Raji (cell line): ENCODE results near the gene RFTN1.

ENCODE experiments used
- POLR2A ChIP-seq: IDR thresholded peaks from 2 replicates; pipeline ENCODE4 v1.6.1; 2011; ENCODE audit warnings: low read depth, low read length, control low read depth; ENCODE audit not compliant: insufficient read depth

RFTN1 gene

GRCh38 chr3:16329826-16330129 lies 183.7 kb downstream of the RFTN1 start:
- TF ChIP-seq POLR2A: no peak

GRCh38 chr3:16329036-16329825 lies 184.3 kb downstream of the RFTN1 start:
- TF ChIP-seq POLR2A: no peak

- no peak for TF ChIP-seq POLR2A
Measured at GRCh38 chr3:16328124-16328523, 185.4 kb downstream of the RFTN1 start.

- no peak for TF ChIP-seq POLR2A
Measured at GRCh38 chr3:16326724-16327349, 186.7 kb downstream of the RFTN1 start.

- no peak for TF ChIP-seq POLR2A
Measured at GRCh38 chr3:16325850-16326249, 187.6 kb downstream of the RFTN1 start.

GRCh38 chr3:16323737-16324136 lies 189.8 kb downstream of the RFTN1 start:
- TF ChIP-seq POLR2A: no peak

- TF ChIP-seq POLR2A: no peak
Measured at GRCh38 chr3:16322189-16322588, 191.3 kb downstream of the RFTN1 start.

- no peak for TF ChIP-seq POLR2A
Measured at GRCh38 chr3:16320711-16321110, 192.8 kb downstream of the RFTN1 start.

- TF ChIP-seq POLR2A: no peak
Measured at GRCh38 chr3:16319723-16320122, 193.8 kb downstream of the RFTN1 start.

GRCh38 chr3:16319307-16319706 lies 194.2 kb downstream of the RFTN1 start:
- TF ChIP-seq POLR2A: no peak

- no peak for TF ChIP-seq POLR2A
Measured at GRCh38 chr3:16318176-16318575, 195.3 kb downstream of the RFTN1 start.

- TF ChIP-seq POLR2A: no peak
Measured at GRCh38 chr3:16317561-16317945, 195.9 kb downstream of the RFTN1 start.

GRCh38 chr3:16316847-16317560 lies 196.5 kb downstream of the RFTN1 start:
- no peak for TF ChIP-seq POLR2A

GRCh38 chr3:16316396-16316795 lies 197.1 kb downstream of the RFTN1 start:
- no peak for TF ChIP-seq POLR2A

GRCh38 chr3:16315623-16316022 lies 197.9 kb downstream of the RFTN1 start:
- no peak for TF ChIP-seq POLR2A
